ENCODE data around the gene BAIAP2. TPM values are rescaled to one million over a fixed set of nuclear protein-coding genes. Genes with fewer than 3 reads are reported as not detected.

BAIAP2 gene
- total RNA-seq, 1 donor from 2014 or later: 6.8 TPM

DNA sequence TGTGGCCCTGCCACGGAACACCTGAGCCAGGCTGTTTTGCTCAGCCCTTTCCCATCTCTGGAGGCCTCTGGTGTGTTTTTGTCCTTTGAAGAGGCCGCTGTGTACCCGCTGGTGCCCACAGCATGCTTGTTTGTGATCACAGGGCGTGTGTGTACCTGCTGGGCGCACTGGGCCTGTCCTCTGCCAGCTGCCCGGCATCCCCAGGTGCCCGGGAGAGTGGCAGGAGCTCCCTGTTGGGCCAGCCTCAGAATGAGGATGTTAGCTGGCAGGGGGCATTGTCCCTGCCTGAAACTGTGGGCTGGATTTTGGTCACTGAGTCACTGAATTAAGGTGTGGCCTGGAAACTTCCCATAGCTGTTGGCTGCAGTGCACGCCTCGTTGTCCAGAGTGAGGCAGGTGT, 31.1 kb downstream of the BAIAP2 start:
- POLR2A ChIA-PET: no interaction called here
- H3K27me3 Mint-ChIP-seq: no peaks in the 10 kb centered on the region

DNA sequence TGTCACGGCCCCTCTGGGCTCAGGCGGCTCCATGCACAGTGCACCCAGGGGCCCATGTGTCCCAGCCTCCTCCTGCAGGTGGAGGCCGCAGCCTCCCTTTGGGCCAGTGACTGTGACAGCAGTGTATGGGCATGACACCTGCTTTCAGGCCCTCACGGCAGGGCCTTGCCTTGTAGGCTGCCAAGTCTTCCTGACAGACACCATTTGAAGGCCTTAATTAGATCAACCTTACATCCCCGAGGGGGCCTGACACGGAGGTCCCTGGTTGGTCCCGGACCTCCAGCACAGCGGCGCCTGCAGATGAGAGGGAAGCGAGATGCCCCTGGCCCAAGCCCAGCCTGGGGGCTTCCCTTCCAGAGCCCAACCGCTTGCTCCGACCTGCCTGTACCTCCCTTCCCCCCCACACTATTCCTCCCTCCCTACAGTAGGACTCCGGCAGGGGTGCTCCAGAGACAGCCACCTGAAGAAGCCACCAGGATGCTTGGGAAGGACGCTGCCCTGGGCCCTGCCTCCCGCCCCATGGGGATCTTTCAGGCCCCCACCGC, 31.9 kb downstream of the BAIAP2 start:
- Mint-ChIP-seq H3K36me3 (ENCODE audit: low read depth) (no peaks in the 10 kb centered on the region), H3K27me3 (no peaks in the 10 kb centered on the region), H3K9me3 (no peaks in the 10 kb centered on the region), H3K4me1 (no peaks in the 10 kb centered on the region), H3K27ac (no peak overlapping the region), H3K4me3 (no peak overlapping the region)
- DNase-seq (no peak), ATAC-seq (ENCODE audit: low read depth) (no peak)
- TF ChIP-seq, protein P1, sequence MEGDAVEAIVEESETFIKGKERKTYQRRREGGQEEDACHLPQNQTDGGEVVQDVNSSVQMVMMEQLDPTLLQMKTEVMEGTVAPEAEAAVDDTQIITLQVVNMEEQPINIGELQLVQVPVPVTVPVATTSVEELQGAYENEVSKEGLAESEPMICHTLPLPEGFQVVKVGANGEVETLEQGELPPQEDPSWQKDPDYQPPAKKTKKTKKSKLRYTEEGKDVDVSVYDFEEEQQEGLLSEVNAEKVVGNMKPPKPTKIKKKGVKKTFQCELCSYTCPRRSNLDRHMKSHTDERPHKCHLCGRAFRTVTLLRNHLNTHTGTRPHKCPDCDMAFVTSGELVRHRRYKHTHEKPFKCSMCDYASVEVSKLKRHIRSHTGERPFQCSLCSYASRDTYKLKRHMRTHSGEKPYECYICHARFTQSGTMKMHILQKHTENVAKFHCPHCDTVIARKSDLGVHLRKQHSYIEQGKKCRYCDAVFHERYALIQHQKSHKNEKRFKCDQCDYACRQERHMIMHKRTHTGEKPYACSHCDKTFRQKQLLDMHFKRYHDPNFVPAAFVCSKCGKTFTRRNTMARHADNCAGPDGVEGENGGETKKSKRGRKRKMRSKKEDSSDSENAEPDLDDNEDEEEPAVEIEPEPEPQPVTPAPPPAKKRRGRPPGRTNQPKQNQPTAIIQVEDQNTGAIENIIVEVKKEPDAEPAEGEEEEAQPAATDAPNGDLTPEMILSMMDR (IDR thresholded peaks at IDR 0.05): no peak
- intact Hi-C loops (cut with micrococcal nuclease): no loop called here
- POLR2A ChIA-PET: no interaction called here
- CTCF ChIA-PET: no interaction called here

More for the DNA sequence above, 31.1 kb downstream of the BAIAP2 start:
- CTCF ChIA-PET: no interaction called here
- no peaks in the 10 kb centered on the region for H3K9me3 Mint-ChIP-seq
- no peak overlapping the region for H3K27ac Mint-ChIP-seq
- H3K4me1 Mint-ChIP-seq: no peaks in the 10 kb centered on the region
- H3K36me3 Mint-ChIP-seq (ENCODE audit: low read depth): no peaks in the 10 kb centered on the region
- ATAC-seq (ENCODE audit: low read depth) (no peak), DNase-seq (no peak)
- no peak overlapping the region for H3K4me3 Mint-ChIP-seq
- TF ChIP-seq, protein P1 (IDR thresholded peaks at IDR 0.05): no peak
- intact Hi-C loops (cut with micrococcal nuclease): no loop called here

- ChIA-PET POLR2A (no interaction called here), CTCF (no interaction called here)
- DNase-seq (no peak), ATAC-seq (ENCODE audit: low read depth) (no peak)
- no peak overlapping the region for H3K4me3 Mint-ChIP-seq
- no peak overlapping the region for H3K27ac Mint-ChIP-seq
- no peaks in the 10 kb centered on the region for H3K4me1 Mint-ChIP-seq
- TF ChIP-seq, protein P1 (IDR thresholded peaks at IDR 0.05): no peak
- no peaks in the 10 kb centered on the region for H3K9me3 Mint-ChIP-seq
- H3K27me3 Mint-ChIP-seq: no peaks in the 10 kb centered on the region
- intact Hi-C loops (cut with micrococcal nuclease): no loop called here
- no peaks in the 10 kb centered on the region for H3K36me3 Mint-ChIP-seq (ENCODE audit: low read depth)
These were observed 32.5 kb downstream of the BAIAP2 start for GRCh38 chr17:81067391-81067811.

GRCh38 chr17:81068411-81069134, 33.6 kb downstream of the BAIAP2 start:
- no peak for ATAC-seq (ENCODE audit: low read depth)
- H3K36me3 Mint-ChIP-seq (ENCODE audit: low read depth): no peaks in the 10 kb centered on the region
- no peaks in the 10 kb centered on the region for H3K27me3 Mint-ChIP-seq
- intact Hi-C loops (cut with micrococcal nuclease): no loop called here
- H3K27ac Mint-ChIP-seq: no peak overlapping the region
- H3K9me3 Mint-ChIP-seq: no peaks in the 10 kb centered on the region
- ChIA-PET POLR2A (no interaction called here), CTCF (no interaction called here)
- TF ChIP-seq, protein P1 (IDR thresholded peaks at IDR 0.05): no peak
- DNase-seq: no peak
- no peak overlapping the region for H3K4me3 Mint-ChIP-seq
- no peaks in the 10 kb centered on the region for H3K4me1 Mint-ChIP-seq

GRCh38 chr17:81069135-81069645, 34.2 kb downstream of the BAIAP2 start:
- CTCF ChIA-PET: no interaction called here
- Mint-ChIP-seq H3K27ac (no peak overlapping the region), H3K27me3 (no peaks in the 10 kb centered on the region), H3K36me3 (ENCODE audit: low read depth) (no peaks in the 10 kb centered on the region), H3K4me1 (no peaks in the 10 kb centered on the region), H3K4me3 (no peak overlapping the region), H3K9me3 (no peaks in the 10 kb centered on the region)
- DNase-seq (no peak), ATAC-seq (ENCODE audit: low read depth) (no peak)
- POLR2A ChIA-PET: no interaction called here
- TF ChIP-seq, protein P1 (IDR thresholded peaks at IDR 0.05): no peak
- intact Hi-C loops (cut with micrococcal nuclease): no loop called here

Data from activated B cell treated with CpG ODN at 0.5 μM for 24 hours (primary cell).